GM21526 (cell line): ENCODE measurements around the gene CLEC2A.

Experiments used
- ATAC-seq: cut with Tn5 transposase; IDR thresholded peaks from one replicate; pipeline ENCODE4 v1.9.1; 2021; ENCODE audit warnings: moderate library complexity; ENCODE audit not compliant: unreplicated experiment, low FRiP score

The CLEC2A gene

DNA sequence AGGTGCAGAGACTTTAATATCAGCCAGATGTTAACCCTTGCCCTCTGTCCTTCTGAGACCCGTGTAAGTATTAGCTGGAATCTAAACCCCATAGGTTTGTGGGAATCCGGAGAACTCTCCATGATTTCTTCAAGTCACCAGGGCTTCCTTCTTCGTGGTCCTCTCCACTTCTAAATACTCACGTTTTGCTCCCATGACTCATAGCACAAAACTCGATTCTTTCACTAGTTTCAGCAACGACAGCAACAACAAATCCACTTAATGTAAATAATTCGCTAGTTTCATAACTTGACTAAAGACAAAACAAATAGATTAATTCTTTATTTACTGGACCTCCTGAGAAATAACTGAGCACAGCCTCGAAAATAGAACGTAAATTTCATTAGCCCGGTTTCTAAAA is 4.4 kb upstream of the CLEC2A start:
- no peak for ATAC-seq

DNA sequence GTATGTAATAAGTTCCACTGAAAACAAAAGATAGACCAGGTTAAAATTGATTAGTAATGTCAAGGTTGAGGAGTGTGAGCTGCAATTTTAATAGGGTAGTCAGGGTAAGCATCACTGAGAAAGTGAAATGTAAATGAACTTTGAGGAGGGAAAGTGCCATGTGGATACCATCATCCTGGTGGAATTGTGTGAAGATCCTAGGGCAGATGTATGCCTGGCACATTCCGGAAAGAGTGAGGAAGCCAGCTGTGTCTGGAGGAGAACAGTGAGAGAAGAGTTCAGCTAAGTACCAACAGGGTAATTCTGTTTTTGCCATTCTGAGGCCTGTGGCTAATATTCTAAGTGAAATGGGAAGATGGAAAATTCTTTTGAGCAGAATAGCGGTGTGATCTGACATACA is 2.9 kb upstream of the CLEC2A start:
- no peak for ATAC-seq

DNA sequence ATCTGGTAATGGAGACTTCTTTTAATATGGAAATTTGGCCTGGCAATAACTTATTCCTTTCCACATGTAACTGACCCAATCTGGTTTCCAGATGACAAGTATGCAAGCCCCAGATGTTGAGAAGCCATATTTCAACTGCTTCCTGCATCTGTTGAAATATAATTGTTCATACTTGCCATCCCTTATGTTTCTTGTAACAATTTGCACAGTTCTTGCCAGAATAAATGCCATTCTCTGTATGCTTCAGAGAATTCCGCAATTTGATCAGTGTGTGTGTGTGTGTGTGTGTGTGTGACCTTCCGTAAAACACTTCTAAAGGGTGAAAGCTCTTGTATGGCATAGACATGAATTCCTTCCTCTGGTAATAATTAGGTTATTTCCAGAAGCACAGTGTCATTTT is 1.8 kb upstream of the CLEC2A start:
- ATAC-seq, result no peak

DNA sequence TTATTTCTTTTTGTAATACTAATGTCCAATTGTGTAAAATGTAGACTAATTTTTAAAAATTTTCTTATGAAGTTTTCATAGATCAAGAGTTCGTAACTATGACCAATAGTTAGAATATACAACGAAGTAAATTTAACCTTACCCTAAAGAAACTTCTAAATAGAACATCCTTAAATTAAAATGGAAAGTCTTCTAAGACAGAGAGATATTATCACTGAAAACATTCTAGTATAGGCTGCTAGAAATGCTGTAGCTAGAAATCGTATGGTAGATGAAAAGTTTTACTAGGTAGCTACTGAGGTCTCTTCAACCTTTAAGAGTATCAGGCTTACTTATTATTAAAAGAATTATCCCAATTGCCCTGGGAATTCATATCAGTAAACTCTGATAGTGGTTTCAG is 925 bp downstream of the CLEC2A start:
- no peak for ATAC-seq

DNA sequence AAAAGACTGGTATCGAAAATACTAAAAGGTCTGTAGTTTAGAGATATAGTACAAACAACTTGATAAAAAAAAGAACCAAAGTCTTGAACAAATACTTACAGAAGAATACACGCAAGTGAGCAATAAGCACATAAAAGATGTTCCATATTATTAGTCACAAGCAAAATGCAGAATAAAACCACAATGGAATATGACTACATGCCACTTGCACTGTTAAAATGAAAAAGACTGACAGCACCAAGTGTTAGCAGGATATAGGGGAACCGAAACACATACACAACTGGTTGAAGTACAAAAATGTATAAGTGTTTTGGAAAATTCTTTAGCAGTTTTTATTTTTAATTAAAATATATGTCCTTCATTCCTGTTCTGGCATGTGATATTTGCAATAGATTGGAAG is 3.6 kb downstream of the CLEC2A start:
- no peak for ATAC-seq

DNA sequence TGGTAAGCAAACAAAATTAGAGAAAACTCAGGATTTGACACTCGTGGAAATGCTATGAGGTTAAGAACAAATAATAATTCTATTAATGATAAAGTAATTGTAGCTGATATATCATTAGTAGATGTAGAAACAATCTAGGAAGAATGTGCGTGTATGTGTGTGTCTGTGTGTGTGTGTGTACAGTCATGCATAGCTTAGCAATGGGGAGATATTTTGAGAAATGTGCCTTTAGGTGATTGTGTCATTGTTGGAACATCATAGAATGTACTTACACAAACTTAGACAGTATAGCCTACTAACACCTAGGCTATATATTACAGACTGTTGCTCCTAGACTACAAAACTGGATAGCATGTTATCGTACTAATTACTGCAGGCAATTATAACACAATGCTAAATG is 5.3 kb downstream of the CLEC2A start:
- no peak for ATAC-seq

DNA sequence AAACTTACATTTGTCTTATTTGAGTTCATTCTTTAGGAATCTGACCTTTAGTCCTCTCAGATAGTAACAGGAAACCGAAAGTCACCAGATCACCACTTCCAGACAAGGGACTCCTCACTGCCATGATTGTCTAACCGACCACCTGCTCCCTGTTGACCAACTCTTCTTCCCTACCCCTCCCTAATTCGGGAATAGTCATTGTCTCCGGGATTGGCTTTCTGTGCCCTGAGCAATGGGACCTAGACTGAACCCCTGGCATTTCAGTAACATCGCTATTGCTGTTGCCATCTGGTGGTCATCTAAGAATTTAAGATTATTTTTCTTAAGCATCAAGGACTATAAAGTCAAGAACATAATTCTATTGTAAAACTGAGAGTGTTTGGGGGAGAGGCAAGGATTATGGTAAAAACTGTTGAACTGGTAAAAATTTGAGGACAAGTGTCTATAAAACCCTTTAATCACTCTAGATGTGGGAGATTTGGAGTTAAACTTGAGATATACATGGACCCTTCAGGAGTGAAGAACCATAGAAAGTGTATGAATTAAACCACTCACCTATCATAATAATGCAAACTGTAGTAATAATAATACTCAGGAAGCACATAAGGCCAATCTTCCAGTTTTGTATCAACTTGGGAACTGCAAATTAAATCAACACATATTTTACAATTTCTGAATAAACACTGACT is 6.3 kb downstream of the CLEC2A start:
- ATAC-seq, result no peak

DNA sequence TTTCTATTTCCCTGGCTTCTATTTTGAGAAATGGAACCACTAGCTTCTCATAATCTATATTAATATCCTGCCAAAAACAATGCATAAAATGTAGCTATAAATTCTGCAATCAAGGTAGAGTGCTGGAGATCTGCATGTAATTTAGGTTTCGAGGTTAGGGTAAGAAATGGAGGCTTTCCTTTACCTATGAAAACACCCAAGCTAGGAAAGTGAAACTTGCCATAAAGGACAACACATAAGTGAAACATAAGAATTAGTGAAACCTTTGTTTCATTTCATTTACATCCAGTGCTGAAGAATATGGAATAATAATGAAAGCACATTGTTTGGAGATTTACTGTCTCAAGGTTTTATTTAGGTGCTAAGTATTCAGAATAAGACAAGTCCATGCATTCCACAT is 9.7 kb downstream of the CLEC2A start:
- ATAC-seq, result no peak

DNA sequence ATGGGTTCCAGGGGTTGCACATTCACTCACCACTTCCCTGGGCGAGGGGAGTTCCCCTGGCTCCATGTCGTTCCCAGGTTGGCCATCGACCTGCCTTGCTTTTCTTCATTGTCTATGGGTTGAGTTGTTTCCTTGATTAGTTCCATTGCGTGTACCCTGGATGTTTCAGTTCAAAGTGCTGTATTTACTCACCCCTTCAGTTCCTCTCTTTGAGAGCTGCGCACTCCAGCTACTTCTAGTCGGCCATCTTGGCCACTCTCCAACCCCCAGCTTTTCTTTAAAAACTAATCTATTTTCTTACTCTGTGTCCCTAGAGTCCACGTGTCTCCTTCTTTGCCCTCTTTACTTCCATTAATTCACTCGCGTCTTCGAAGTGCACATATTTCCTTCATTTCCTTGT is 11.7 kb downstream of the CLEC2A start:
- no peak for ATAC-seq

DNA sequence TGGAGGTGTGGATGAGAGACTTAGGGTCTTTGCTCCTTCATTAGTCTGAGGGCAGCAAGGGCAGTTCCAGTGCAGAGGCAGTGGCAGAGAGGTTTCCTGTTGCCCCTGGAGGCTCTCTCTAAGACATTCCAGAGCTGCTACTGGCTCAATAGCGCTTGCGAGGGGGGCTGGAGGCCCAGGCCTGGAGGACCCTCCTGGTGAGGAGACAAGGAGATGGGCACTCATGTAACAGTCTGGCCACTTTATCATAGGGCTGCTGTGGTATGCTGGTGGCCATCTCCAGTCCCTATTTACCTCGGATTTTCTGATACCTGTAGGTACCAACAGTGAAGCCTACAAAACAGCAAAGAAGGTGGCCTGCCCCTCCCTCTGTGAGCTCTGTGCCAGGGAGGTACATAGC is 12.7 kb downstream of the CLEC2A start:
- no peak for ATAC-seq

DNA sequence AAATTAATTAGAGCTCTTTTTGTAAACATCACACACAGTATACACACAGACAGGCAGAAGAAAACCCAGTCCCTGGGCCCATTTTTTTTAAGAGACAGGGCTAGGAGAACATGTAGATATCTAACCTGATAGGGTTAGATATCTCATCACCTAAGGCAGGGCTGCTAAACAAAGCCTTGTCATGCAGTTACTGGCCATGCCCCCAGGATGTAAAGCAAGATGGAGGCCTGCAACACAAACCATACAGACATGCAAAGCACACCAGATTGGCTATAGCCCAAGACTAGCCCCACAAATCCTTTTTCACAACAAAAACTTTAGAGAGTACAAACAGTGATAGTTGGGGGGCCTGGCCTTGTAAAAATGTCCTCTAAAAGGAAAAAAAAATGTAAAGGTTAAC is 20.5 kb downstream of the CLEC2A start:
- ATAC-seq, result no peak

DNA sequence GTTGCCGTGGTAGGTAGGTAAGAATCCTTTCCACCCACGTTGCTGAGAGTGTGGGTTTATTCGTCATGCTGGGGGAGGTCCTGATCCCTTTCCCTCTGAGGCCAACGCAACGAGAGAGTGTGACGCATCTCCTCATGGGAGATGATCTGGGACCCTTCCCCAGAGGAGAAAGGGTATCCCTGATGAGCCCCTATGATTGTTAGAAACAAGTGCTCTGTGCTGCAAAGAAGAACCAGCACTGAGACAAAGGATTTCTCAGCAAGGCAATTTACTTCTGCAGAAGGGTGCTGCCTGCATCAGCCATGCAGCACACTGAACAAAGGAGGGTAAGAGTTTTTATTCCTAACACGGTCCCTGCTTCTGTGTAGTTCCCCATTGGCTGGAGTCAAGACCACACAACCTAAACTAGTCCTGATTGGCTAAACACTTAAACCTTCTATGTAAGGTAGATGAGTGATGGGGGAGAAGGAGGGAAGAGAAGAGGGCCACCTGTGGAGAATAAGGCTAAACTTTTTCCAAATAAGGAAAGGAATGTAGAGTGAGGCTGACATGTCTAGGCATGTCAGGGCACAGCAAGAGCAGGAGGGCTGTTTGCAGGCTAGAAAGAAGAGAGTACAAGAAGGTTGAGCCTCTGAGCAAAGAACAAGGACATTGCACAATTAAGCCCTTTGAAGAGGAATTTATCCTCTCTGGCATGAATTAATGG is 21.3 kb downstream of the CLEC2A start:
- ATAC-seq, result no peak

DNA sequence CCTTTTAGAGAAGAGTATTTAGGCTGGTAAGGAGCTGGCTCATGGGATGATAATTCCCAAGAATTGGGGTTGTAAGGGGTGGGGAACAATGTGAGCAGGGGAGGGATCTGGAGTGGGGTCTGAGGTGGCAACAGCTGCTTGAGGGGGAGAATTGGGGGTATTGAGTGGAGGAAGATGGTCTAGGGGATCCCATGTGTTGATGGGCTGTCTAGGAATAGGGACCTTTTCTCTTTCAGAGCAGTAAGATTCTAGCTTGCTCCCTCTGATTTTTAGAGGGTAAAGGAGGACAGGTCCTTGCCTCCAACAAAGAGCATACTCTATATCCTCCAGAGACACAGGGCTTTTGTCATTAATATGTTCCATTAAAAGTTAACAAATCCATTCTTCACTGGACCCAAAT is 22.4 kb downstream of the CLEC2A start:
- ATAC-seq, result no peak

DNA sequence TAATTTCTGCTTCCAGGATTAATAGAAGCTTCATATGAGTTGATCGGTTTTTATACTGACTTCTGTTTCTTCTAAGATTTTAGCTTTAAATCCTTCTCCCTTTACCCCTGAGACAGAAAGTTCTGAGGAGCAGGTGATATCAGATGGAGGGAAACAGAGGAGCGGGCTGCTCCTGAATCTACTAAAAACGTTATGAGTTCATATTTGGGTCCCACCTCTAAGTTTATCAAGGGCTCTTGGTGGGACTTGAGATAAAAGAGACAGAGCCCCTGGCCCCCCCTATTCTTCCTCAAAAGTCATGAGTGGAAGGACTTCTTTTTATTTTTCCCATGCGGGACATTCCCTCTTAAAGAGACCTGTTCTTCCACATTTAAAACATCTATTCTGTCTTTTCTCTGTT is 23.8 kb downstream of the CLEC2A start:
- ATAC-seq, result no peak

DNA sequence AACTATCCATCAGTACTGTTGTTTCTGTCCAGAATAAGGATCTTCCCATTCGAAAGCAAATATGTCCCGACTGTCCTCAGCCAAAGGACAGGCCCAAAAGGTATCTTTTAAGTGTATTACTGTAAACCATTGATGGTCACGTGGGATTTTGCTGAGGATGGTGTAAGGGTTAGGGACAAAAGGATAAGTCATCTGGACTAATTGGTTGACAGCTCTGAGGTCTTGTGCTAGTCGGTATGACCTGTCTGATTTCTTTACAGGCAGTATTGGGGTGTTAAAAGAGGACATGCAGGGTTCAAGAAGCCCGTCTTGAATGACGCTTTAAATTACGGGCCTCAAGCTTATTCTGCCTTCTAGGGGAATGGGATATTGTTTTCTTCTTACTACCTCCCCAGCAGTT is 24.4 kb downstream of the CLEC2A start:
- no peak for ATAC-seq

DNA sequence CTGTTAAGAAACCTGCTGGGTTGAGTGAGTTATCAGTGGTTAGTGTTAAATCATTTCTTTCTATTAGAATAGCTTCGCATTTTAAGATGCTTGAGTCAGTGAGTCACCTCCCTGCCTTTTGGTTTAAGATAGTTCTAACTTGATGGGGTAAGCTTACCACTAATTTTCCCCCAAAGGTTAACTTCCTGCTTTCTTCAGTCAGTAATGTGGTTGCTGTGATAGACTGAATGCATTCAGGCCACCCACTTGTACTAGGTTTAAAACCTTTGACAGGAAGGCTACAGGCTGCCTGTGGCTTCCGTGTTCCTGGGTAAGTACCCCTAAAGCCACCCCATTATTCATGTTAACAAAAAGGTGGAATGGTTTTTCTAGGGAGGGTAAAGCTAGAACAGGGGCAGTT is 25.3 kb downstream of the CLEC2A start:
- no peak for ATAC-seq

DNA sequence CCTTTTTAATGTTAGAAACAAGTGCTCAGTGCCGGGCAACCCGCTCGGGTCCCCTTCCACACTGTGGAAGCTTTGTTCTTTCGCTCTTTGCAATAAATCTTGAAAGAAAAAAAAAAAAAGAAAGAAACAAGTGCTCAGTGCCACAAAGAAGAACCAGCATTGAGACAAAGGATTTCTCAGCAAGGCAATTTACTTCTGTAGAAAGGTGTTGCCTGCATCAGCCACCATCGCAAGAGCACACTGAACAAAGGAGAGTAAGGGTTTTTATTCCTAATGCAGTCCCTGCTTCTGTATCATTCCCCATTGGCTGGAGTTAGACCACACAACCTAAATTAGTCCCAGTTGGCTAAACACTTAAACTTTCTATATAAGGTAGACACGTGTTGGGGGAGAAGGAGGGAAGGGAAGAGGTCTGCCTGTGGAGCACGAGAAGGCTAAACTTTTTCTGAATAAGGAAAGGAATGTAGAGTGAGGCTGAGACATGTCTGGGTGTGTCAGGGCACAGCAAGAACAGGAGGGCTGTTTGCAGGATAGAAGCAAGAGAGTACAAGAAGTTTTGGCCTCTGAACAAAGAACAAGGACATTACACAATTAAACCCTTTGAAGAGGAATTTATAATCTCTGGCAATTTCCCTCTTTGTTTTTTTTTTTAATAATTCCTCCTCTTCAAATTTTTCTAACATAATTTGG is 29.5 kb downstream of the CLEC2A start:
- ATAC-seq, result no peak

DNA sequence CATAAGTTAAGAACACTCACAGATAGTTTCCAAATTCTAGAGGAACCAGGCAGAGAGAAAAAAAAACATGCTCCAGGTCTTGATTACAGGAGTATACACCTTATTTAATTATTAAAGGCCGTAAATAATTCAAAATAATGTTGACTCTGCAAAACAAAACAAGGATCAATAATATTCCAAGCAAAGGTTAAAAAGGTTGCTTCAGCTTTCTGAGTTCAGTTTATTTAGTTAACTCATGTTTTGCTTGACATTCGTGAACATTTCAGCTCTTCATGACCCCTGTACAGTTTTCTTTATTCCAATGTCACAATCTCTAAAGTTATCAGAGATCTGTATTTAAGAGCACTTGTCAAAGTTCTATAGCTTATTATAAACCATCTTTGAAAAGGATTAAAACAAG is 31.2 kb downstream of the CLEC2A start:
- ATAC-seq, result no peak

DNA sequence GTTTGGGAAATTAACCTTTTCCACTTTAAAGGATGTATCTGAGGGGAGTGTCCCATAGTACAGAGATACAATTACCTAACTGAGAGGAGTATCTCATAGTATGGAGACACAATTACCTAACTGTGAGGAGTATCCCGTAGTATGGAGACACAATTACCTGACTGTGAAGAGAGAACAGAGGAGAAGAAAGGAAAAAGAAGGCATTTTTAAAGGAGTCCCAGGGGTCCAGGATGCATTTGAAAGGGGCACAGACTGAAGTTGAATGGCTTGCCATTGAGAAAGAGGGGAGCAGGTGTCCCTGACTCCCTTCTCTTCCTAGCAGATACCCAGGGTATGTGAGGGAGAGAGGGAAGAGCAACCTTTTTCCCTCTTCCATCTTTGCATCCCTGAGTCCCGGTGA is 33.0 kb downstream of the CLEC2A start:
- ATAC-seq, result no peak

DNA sequence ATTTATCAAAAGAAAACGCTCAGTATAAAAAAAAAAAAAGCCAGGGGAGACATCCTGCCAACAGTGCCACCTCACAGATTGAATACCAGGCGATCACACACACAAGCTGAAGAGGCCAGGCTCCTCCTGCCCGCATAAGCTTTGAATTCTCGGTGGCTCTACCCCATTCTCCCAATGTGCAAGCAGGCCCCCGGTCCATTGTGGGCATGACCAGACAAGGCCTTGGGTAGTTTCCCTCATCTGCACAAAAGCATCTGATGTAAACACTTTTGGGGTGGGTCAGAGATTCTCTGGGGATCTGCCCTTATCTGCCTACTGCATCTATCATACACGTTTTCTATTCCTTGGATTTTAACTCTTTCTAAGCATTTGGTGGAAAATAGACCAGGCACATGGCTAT is 34.6 kb downstream of the CLEC2A start:
- no peak for ATAC-seq

DNA sequence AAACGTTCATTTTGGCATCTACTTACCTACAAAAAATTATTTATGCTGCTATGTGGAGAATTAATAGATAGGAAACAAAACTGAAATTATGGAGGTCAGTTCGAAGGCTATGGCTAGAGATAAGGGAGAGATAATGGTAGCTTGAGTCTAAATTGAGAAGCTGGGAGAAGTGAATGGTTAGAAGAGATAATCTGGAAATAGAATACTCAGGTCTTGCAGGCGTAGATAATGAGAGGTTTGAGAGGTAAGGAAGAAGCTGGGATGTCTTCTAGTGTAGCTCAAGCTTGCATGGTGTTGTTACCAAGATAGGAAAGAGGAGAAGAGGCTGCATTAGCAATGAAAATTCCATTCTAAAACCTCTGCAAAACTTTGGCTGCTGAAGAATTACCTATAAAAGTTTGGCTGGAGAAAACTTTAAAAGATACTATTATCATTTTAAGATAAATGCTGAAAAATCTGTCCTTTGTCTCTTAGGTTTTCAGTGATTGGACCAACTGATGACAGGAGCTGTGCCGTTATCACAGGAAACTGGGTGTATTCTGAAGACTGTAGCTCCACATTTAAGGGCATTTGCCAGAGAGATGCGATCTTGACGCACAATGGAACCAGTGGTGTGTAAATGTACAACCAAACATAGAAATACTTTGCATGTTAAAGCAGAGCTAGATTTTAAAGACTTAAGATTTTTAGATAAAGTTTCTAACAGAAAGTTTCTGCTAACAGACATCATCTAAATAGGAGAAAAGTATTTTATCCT is 36.8 kb downstream of the CLEC2A start:
- no peak for ATAC-seq
